ENCODE data around the gene CCS.

CCS gene

GRCh38 chr11:66629356-66629755, 36.4 kb downstream of the CCS start:
- no peak for DNase-seq (ENCODE audit: low read depth)
- no peak overlapping the region for H3K4me3 ChIP-seq (ENCODE audit: low read length)
- no peak for TF ChIP-seq CTCF (IDR thresholded peaks at IDR 0.05; ENCODE audit: insufficient read depth, low read depth, low read length, missing control alignments)

- H3K4me3 ChIP-seq (ENCODE audit: low read length), result no peak overlapping the region
- TF ChIP-seq CTCF (IDR thresholded peaks at IDR 0.05; ENCODE audit: insufficient read depth, low read depth, low read length, missing control alignments), result no peak
- no peak for DNase-seq (ENCODE audit: low read depth)
These were observed 38.9 kb downstream of the CCS start for GRCh38 chr11:66631883-66632282.

- H3K4me3 ChIP-seq (ENCODE audit: low read length), result no peak overlapping the region
- no peak for DNase-seq (ENCODE audit: low read depth)
- no peak for TF ChIP-seq CTCF (IDR thresholded peaks at IDR 0.05; ENCODE audit: insufficient read depth, low read depth, low read length, missing control alignments)
These were observed 40.0 kb downstream of the CCS start for GRCh38 chr11:66632952-66633351.

GRCh38 chr11:66636411-66636810, 43.4 kb downstream of the CCS start:
- peak; percentile 22 for DNase-seq (ENCODE audit: low read depth)
- no peak for TF ChIP-seq CTCF (IDR thresholded peaks at IDR 0.05; ENCODE audit: insufficient read depth, low read depth, low read length, missing control alignments)
- no peak overlapping the region for H3K4me3 ChIP-seq (ENCODE audit: low read length)

- no peak for TF ChIP-seq CTCF (IDR thresholded peaks at IDR 0.05; ENCODE audit: insufficient read depth, low read depth, low read length, missing control alignments)
- DNase-seq (ENCODE audit: low read depth), result peak; percentile 4
- peak overlapping the region; percentile 27 for H3K4me3 ChIP-seq (ENCODE audit: low read length)
These were observed 44.7 kb downstream of the CCS start for GRCh38 chr11:66637557-66638176.

GRCh38 chr11:66638177-66639065, 45.4 kb downstream of the CCS start, which contains the start of gene RBM4:
Gene RBM4 (plus strand): TSS chr11:66638703. CDS start chr11:66639712, 1,009 bp downstream.
- peak within 1 kb of the TSS; percentile 95 for H3K4me3 ChIP-seq (ENCODE audit: low read length)
- TF ChIP-seq CTCF (IDR thresholded peaks at IDR 0.05; ENCODE audit: insufficient read depth, low read depth, low read length, missing control alignments), result peak; percentile 20
- peak; percentile 100 for DNase-seq (ENCODE audit: low read depth)

Measured in epithelial cell of esophagus (primary cell).